HEK293T (cell line): Measurements from ENCODE around the gene LTB4R.

ENCODE experiments used
- BHLHE40 ChIP-seq: fragments of 450-650 bp; IDR thresholded peaks from 2 replicates; pipeline ENCODE4 v1.6.1; 2016; ENCODE audit warnings: mild to moderate bottlenecking, moderate library complexity, borderline replicate concordance
- ELF4 ChIP-seq: fragments of 450-650 bp; IDR thresholded peaks from 2 replicates; pipeline ENCODE4 v1.6.1; 2017; ENCODE audit warnings: antibody characterized with exemption
- FOXK2 ChIP-seq: fragments of 450-650 bp; IDR thresholded peaks from 2 replicates; pipeline ENCODE4 v1.6.1; 2016; ENCODE audit warnings: mild to moderate bottlenecking
- HDGF ChIP-seq: fragments of 450-650 bp; IDR thresholded peaks from 2 replicates; pipeline ENCODE4 v1.6.1; 2017; ENCODE audit warnings: antibody characterized with exemption, borderline replicate concordance
- LEF1 ChIP-seq: fragments of 450-650 bp; IDR thresholded peaks from 2 replicates; pipeline ENCODE4 v1.6.1; 2017; ENCODE audit warnings: mild to moderate bottlenecking, borderline replicate concordance
- NFRKB ChIP-seq: fragments of 450-650 bp; IDR thresholded peaks from 2 replicates; pipeline ENCODE4 v1.6.1; 2016; ENCODE audit warnings: mild to moderate bottlenecking, moderate library complexity

DNA sequence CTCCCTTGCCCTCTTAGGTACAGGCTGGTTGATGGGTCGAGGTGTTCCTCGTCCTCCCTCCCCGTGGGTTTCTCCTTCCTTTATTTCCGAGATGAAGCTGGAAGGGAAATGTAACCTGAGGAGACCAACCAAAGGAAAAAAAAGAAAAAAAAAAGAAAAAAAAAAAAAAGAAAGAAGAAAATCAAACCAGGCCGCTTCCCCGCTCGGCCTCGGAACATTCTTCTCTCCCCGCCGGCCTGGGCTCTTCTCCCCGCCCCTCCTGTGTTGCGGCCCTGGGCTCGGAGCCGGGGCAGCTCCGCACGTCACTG lies 55.1 kb downstream of the LTB4R start:
- TF ChIP-seq FOXK2 (no peak), NFRKB (no peak), HDGF (no peak), BHLHE40 (no peak), ELF4 (no peak), LEF1 (no peak)
